Sigmoid colon (tissue), 7 donors: Measurements from ENCODE around the gene RPTOR. TPM values are rescaled to one million over a fixed set of nuclear protein-coding genes. Genes with fewer than 3 reads are reported as not detected.
A peak's percentile ranks its signal among the peaks of the same experiment; 100 is the strongest.

Experiments used
- DNase-seq: peaks from one replicate; pipeline ENCODE4 v3.0.0-alpha.2; 2019
- H3K27ac ChIP-seq, 4 donors: fragments of 200-600 bp; sonication (generic); one replicate each; pipeline ENCODE4 v1.5.1; 2016 to 2019; ENCODE audit warnings: mild to moderate bottlenecking in 1 of 4
- H3K27me3 ChIP-seq, 3 donors: fragments of 200-600 bp; sonication (generic); one replicate each; pipeline ENCODE4 v1.5.1; 2019; ENCODE audit warnings: mild to moderate bottlenecking in 1 of 3
- H3K36me3 ChIP-seq, 4 donors: fragments of 200-600 bp; sonication (generic); one replicate each; pipeline ENCODE4 v1.5.1; 2016 to 2019
- H3K4me1 ChIP-seq, 4 donors: fragments of 200-600 bp; sonication (generic); one replicate each; pipeline ENCODE4 v1.5.1; 2017 to 2019
- H3K4me3 ChIP-seq, 4 donors: fragments of 200-600 bp; sonication (generic); one replicate each; pipeline ENCODE4 v1.5.1; 2017 to 2019; ENCODE audit warnings: mild to moderate bottlenecking in 2 of 4, moderate library complexity in 1 of 4
- H3K9me3 ChIP-seq, 4 donors: fragments of 200-600 bp in 3 of 4; sonication (generic) in 3 of 4; one replicate each; pipeline versions ENCODE4 v1.5.1 to v1.6.1; 2013 to 2019
- CTCF ChIP-seq, 4 experiments: fragments of 450-650 bp in 3 of 4; fragments of 200-600 bp in 1 of 4; IDR thresholded peaks; one replicate each; pipeline ENCODE4 v1.5.1; 2016 to 2019; ENCODE audit warnings: antibody characterized with exemption in 4 of 4, mild to moderate bottlenecking in 3 of 4, moderate library complexity in 2 of 4
- EP300 ChIP-seq, 4 donors: sonication (generic); formaldehyde crosslinking; IDR thresholded peaks; one replicate each; pipeline ENCODE4 v1.6.1; 2017; ENCODE audit warnings: antibody characterized with exemption in 4 of 4
- POLR2A ChIP-seq, 2 donors: fragments of 450-650 bp; IDR thresholded peaks; one replicate each; pipeline ENCODE4 v1.6.1; 2016; ENCODE audit warnings: antibody characterized with exemption in 2 of 2, mild to moderate bottlenecking in 2 of 2, moderate library complexity in 2 of 2
- POLR2AphosphoS5 ChIP-seq, 4 donors: sonication (generic); formaldehyde crosslinking; IDR thresholded peaks; one replicate each; pipeline ENCODE4 v1.6.1; 2017; ENCODE audit warnings: antibody characterized with exemption in 4 of 4
- WGBS, 2 donors: extraction: QIAGEN DNeasy Blood & Tissue Kit; methylation state at CpG; one replicate each; pipeline ENCODE4 v1.1.7; 2013; 5-methylcytosine and 5-hydroxymethylcytosine counted together
- intact Hi-C: fragments of 100-400 bp; cut with DNase I; formaldehyde crosslinking; loops from one replicate; pipeline ENCODE4 v1.15.1; 2023
- polyA plus RNA-seq, 3 donors: library from polyadenylated mRNA; stranded (reverse); fragments of 200-250 nt; gene quantifications; one replicate each; pipeline ENCODE4 v1.2.3, GENCODE V29; 2013
- total RNA-seq, 4 donors: library from RNA; depleted of rRNA; stranded (reverse); fragments of >200 nt; gene quantifications; one replicate each; pipeline ENCODE4 v1.1.0, GENCODE V29; 2016
- donor health status: healthy with polysubstance abuse.
- donor health status: Bipolar disorder and iron deficiency.
- donor health status: healthy.

The RPTOR gene
- total and polyA plus RNA-seq, 7 donors: 3.7 to 68.7 (median 22.9) TPM

GRCh38 chr17:80852476-80853015 lies 307.9 kb downstream of the RPTOR start:
- no peaks in the 10 kb centered on the region for H3K27me3 ChIP-seq
- H3K4me1 ChIP-seq: peaks cover 0 to 17% (median 9%) of the 10 kb centered on the region in 4 donors
- DNase-seq: peak; percentile 45
- no peaks in the 10 kb centered on the region for H3K9me3 ChIP-seq
- WGBS, 2 donors: 93 to 94% methylated on average over 11 of the region's 11 CpGs
- intact Hi-C loops: no loop called here
- TF ChIP-seq EP300 (IDR thresholded peaks at IDR 0.05): no peak
- no peak for TF ChIP-seq POLR2A (IDR thresholded peaks at IDR 0.05)
- TF ChIP-seq CTCF (IDR thresholded peaks at IDR 0.05): no peak
- TF ChIP-seq POLR2AphosphoS5 (IDR thresholded peaks at IDR 0.05): no peak
- no peak overlapping the region for H3K4me3 ChIP-seq
- H3K36me3 ChIP-seq: peaks cover 0 to 17% (median 0%) of the 10 kb centered on the region in 4 donors
- H3K27ac ChIP-seq: no peak overlapping the region

- Histone ChIP-seq H3K36me3 (peaks cover 0 to 12% (median 0%) of the 10 kb centered on the region in 4 donors), H3K27ac (no peak overlapping the region), H3K4me3 (no peak overlapping the region), H3K27me3 (no peaks in the 10 kb centered on the region), H3K9me3 (no peaks in the 10 kb centered on the region), H3K4me1 (peaks cover 0 to 17% (median 9%) of the 10 kb centered on the region in 4 donors)
- no peak for TF ChIP-seq POLR2A (IDR thresholded peaks at IDR 0.05)
- no peak for TF ChIP-seq CTCF (IDR thresholded peaks at IDR 0.05)
- TF ChIP-seq EP300 (IDR thresholded peaks at IDR 0.05): no peak
- TF ChIP-seq POLR2AphosphoS5 (IDR thresholded peaks at IDR 0.05): no peak
- no peak for DNase-seq
- 79 to 84% methylated on average over 16 of the region's 16 CpGs for WGBS, 2 donors
- intact Hi-C loops: no loop called here
Observed at GRCh38 chr17:80853076-80853475, 308.4 kb downstream of the RPTOR start.

- H3K27me3 ChIP-seq: no peaks in the 10 kb centered on the region
- intact Hi-C loops: no loop called here
- TF ChIP-seq CTCF (IDR thresholded peaks at IDR 0.05): no peak
- no peak for TF ChIP-seq POLR2A (IDR thresholded peaks at IDR 0.05)
- no peak for TF ChIP-seq EP300 (IDR thresholded peaks at IDR 0.05)
- TF ChIP-seq POLR2AphosphoS5 (IDR thresholded peaks at IDR 0.05): no peak
- H3K9me3 ChIP-seq: no peaks in the 10 kb centered on the region
- 97 to 98% methylated on average over 10 of the region's 10 CpGs for WGBS, 2 donors
- DNase-seq: peak; percentile 26
- no peak overlapping the region for H3K4me3 ChIP-seq
- H3K4me1 ChIP-seq: peaks cover 0 to 28% (median 17%) of the 10 kb centered on the region in 4 donors
- no peak overlapping the region for H3K27ac ChIP-seq
- peaks cover 0 to 2% (median 0%) of the 10 kb centered on the region in 4 donors for H3K36me3 ChIP-seq
Observed at GRCh38 chr17:80854220-80854619, 309.6 kb downstream of the RPTOR start.

- peaks cover 0 to 40% (median 29%) of the 10 kb centered on the region in 4 donors for H3K4me1 ChIP-seq
- peak; percentile 63 for DNase-seq
- no peaks in the 10 kb centered on the region for H3K27me3 ChIP-seq
- intact Hi-C loops: loop anchor here (5.0 kb wide), 2 partner anchors 68 to 83 kb away; no protein-coding TSS in a partner anchor
- no peaks in the 10 kb centered on the region for H3K36me3 ChIP-seq
- WGBS, 2 donors: 92 to 93% methylated on average over 23 of the region's 23 CpGs
- peak overlapping the region in 3 of 4 donors; percentile 59 to 76 (median 67) for H3K27ac ChIP-seq
- no peak for TF ChIP-seq CTCF (IDR thresholded peaks at IDR 0.05)
- no peak overlapping the region for H3K4me3 ChIP-seq
- no peaks in the 10 kb centered on the region for H3K9me3 ChIP-seq
Observed at GRCh38 chr17:80855196-80855947, 310.7 kb downstream of the RPTOR start.
